Large intestine (tissue), 3 donors: ENCODE results near the gene RAB11FIP4. TPM values are rescaled to one million over a fixed set of nuclear protein-coding genes. Genes with fewer than 3 reads are reported as not detected.

Experiments used
- DNase-seq, 2 donors: peaks; one replicate each; pipeline versions ENCODE4 v3.0.0 to v3.0.0-alpha.2; 2013
- H3K27ac ChIP-seq: one replicate; pipeline ENCODE4 v1.5.1; 2013; ENCODE audit warnings: low read length
- H3K27me3 ChIP-seq: 2 replicates; pipeline ENCODE4 v1.6.1; 2013; ENCODE audit warnings: low read length; ENCODE audit not compliant: control insufficient read depth, insufficient read depth
- H3K36me3 ChIP-seq: 2 replicates; pipeline ENCODE4 v1.6.1; 2013; ENCODE audit warnings: low read length; ENCODE audit not compliant: control insufficient read depth, insufficient read depth
- H3K4me1 ChIP-seq: one replicate; pipeline ENCODE4 v1.6.1; 2013; ENCODE audit warnings: low read length; ENCODE audit not compliant: control insufficient read depth, insufficient read depth
- H3K4me3 ChIP-seq: one replicate; pipeline ENCODE4 v1.5.1; 2013; ENCODE audit warnings: low read length
- H3K9me3 ChIP-seq: one replicate; pipeline ENCODE4 v1.6.1; 2013; ENCODE audit warnings: mild to moderate bottlenecking, low read depth, low read length, moderate library complexity; ENCODE audit not compliant: control insufficient read depth
- WGBS: methylation state at CpG from one replicate; pipeline ENCODE4 v1.1.5; 2013; ENCODE audit warnings: low lambda C conversion rate; ENCODE audit not compliant: insufficient coverage; 5-methylcytosine and 5-hydroxymethylcytosine counted together
- polyA plus RNA-seq: library from polyadenylated mRNA; unstranded; fragments of 120-200 nt; gene quantifications from one replicate; pipeline ENCODE4 v1.2.1, GENCODE V29; 2013

RAB11FIP4 gene
- polyA plus RNA-seq, 1 donor = 18.8 TPM

- Histone ChIP-seq H3K9me3 (no peaks in the 10 kb centered on the region), H3K4me3 (peak overlapping the region; percentile 97), H3K27ac (peak overlapping the region; percentile 81), H3K27me3 (peaks cover 2% of the 10 kb centered on the region), H3K36me3 (no peaks in the 10 kb centered on the region), H3K4me1 (no peaks in the 10 kb centered on the region)
- peak in 1 of 2 donors; percentile 51 for DNase-seq
- WGBS = no CpG with 5 or more reads among the region's 18 CpGs
Measured at GRCh38 chr17:31549121-31549524, 157.6 kb downstream of the RAB11FIP4 start.

GRCh38 chr17:31549525-31550388 lies 158.3 kb downstream of the RAB11FIP4 start:
- peak; percentile 91 to 92 for DNase-seq
- H3K27me3 ChIP-seq = peaks cover 2% of the 10 kb centered on the region
- no peaks in the 10 kb centered on the region for H3K4me1 ChIP-seq
- WGBS = no CpG with 5 or more reads among the region's 105 CpGs
- H3K27ac ChIP-seq = peak overlapping the region; percentile 81
- H3K36me3 ChIP-seq = no peaks in the 10 kb centered on the region
- H3K9me3 ChIP-seq = no peaks in the 10 kb centered on the region
- H3K4me3 ChIP-seq = peak overlapping the region; percentile 97

- no peak for DNase-seq
- H3K4me3 ChIP-seq = peak overlapping the region; percentile 40
- H3K36me3 ChIP-seq = no peaks in the 10 kb centered on the region
- 78% methylated on average over 2 of the region's 17 CpGs for WGBS
- no peaks in the 10 kb centered on the region for H3K9me3 ChIP-seq
- H3K27me3 ChIP-seq = peaks cover 2% of the 10 kb centered on the region
- no peaks in the 10 kb centered on the region for H3K4me1 ChIP-seq
- peak overlapping the region; percentile 45 for H3K27ac ChIP-seq
Measured at GRCh38 chr17:31550389-31551056, 159.0 kb downstream of the RAB11FIP4 start.

GRCh38 chr17:31552568-31552967 lies 161.1 kb downstream of the RAB11FIP4 start:
- DNase-seq = no peak
- no peaks in the 10 kb centered on the region for H3K4me1 ChIP-seq
- 100% methylated on average over 1 of the region's 3 CpGs for WGBS
- H3K27me3 ChIP-seq = peaks cover 2% of the 10 kb centered on the region
- H3K9me3 ChIP-seq = no peaks in the 10 kb centered on the region
- H3K4me3 ChIP-seq = no peak overlapping the region
- H3K27ac ChIP-seq = no peak overlapping the region
- no peaks in the 10 kb centered on the region for H3K36me3 ChIP-seq

- no peaks in the 10 kb centered on the region for H3K9me3 ChIP-seq
- H3K4me1 ChIP-seq = peaks cover 3% of the 10 kb centered on the region
- WGBS = 80% methylated on average over 2 of the region's 5 CpGs
- H3K27ac ChIP-seq = no peak overlapping the region
- no peak for DNase-seq
- H3K27me3 ChIP-seq = peaks cover 2% of the 10 kb centered on the region
- no peak overlapping the region for H3K4me3 ChIP-seq
- H3K36me3 ChIP-seq = no peaks in the 10 kb centered on the region
Measured at GRCh38 chr17:31553506-31553905, 162.0 kb downstream of the RAB11FIP4 start.

- no peak overlapping the region for H3K27ac ChIP-seq
- DNase-seq = no peak
- H3K4me3 ChIP-seq = no peak overlapping the region
- H3K36me3 ChIP-seq = no peaks in the 10 kb centered on the region
- no CpG with 5 or more reads among the region's 1 CpG for WGBS
- H3K4me1 ChIP-seq = peaks cover 7% of the 10 kb centered on the region
- peaks cover 7% of the 10 kb centered on the region for H3K27me3 ChIP-seq
- H3K9me3 ChIP-seq = peaks cover 4% of the 10 kb centered on the region
Measured at GRCh38 chr17:31554930-31555329, 163.5 kb downstream of the RAB11FIP4 start.

- no peak overlapping the region for H3K27ac ChIP-seq
- peaks cover 25% of the 10 kb centered on the region for H3K27me3 ChIP-seq
- H3K4me1 ChIP-seq = peaks cover 19% of the 10 kb centered on the region
- H3K4me3 ChIP-seq = no peak overlapping the region
- no peak for DNase-seq
- peaks cover 7% of the 10 kb centered on the region for H3K9me3 ChIP-seq
- 67% methylated on average over 1 of the region's 13 CpGs for WGBS
- no peaks in the 10 kb centered on the region for H3K36me3 ChIP-seq
Measured at GRCh38 chr17:31556969-31557645, 165.6 kb downstream of the RAB11FIP4 start.

GRCh38 chr17:31558748-31559583 lies 167.5 kb downstream of the RAB11FIP4 start:
- H3K27ac ChIP-seq = no peak overlapping the region
- H3K9me3 ChIP-seq = peaks cover 7% of the 10 kb centered on the region
- WGBS = no CpG with 5 or more reads among the region's 111 CpGs
- peaks cover 23% of the 10 kb centered on the region for H3K27me3 ChIP-seq
- H3K36me3 ChIP-seq = no peaks in the 10 kb centered on the region
- peak; percentile 58 to 89 for DNase-seq
- peak overlapping the region; percentile 54 for H3K4me3 ChIP-seq
- peaks cover 24% of the 10 kb centered on the region for H3K4me1 ChIP-seq

- no CpG with 5 or more reads among the region's 91 CpGs for WGBS
- peak overlapping the region; percentile 36 for H3K4me3 ChIP-seq
- no peaks in the 10 kb centered on the region for H3K36me3 ChIP-seq
- peaks cover 24% of the 10 kb centered on the region for H3K4me1 ChIP-seq
- DNase-seq = peak in 1 of 2 donors; percentile 40
- H3K27ac ChIP-seq = no peak overlapping the region
- H3K27me3 ChIP-seq = peaks cover 23% of the 10 kb centered on the region
- peaks cover 7% of the 10 kb centered on the region for H3K9me3 ChIP-seq
Measured at GRCh38 chr17:31559584-31560501, 168.4 kb downstream of the RAB11FIP4 start.
